ENCODE data around the gene HEATR5A. TPM values are rescaled to one million over a fixed set of nuclear protein-coding genes. Genes with fewer than 3 reads are reported as not detected.

HEATR5A gene
- total and polyA plus RNA-seq, 10 donors, result 4.4 to 52.2 (median 33.3) TPM

- intact Hi-C loops (cut with DNase I; ENCODE audit: low total_unique reads), result no loop called here
- Histone ChIP-seq H3K4me3 (no peak overlapping the region), H3K4me1 (peaks cover 0 to 11% (median 0%) of the 10 kb centered on the region in 6 donors), H3K27ac (no peak overlapping the region), H3K36me3 (peaks cover 0 to 3% (median 0%) of the 10 kb centered on the region in 6 donors), H3K27me3 (replicated peaks in 1 of 7) (no peaks in the 10 kb centered on the region), H3K9me3 (peaks cover 0 to 9% (median 1%) of the 10 kb centered on the region in 8 donors)
- WGBS, 5 donors, result 89 to 96% (median 91%) methylated on average over 4 of the region's 4 CpGs
- TF ChIP-seq CTCF (IDR thresholded peaks at IDR 0.05 in 8 of 11, conservative IDR thresholded peaks at IDR 0.05 in 3 of 11) (no peak), POLR2AphosphoS5 (IDR thresholded peaks at IDR 0.05) (no peak), POLR2A (IDR thresholded peaks at IDR 0.05) (no peak)
- DNase-seq, result no peak
These were observed 132.9 kb downstream of the HEATR5A start for GRCh38 chr14:31287294-31287972.

- 87 to 95% (median 93%) methylated on average over 11 to 12 of the region's 12 CpGs for WGBS, 5 donors
- peaks cover 0 to 11% (median 0%) of the 10 kb centered on the region in 6 donors for H3K4me1 ChIP-seq
These were observed 133.7 kb downstream of the HEATR5A start for GRCh38 chr14:31286456-31287293.

GRCh38 chr14:31283578-31284252, 136.6 kb downstream of the HEATR5A start:
- TF ChIP-seq POLR2AphosphoS5 (IDR thresholded peaks at IDR 0.05), result no peak
- no peak for TF ChIP-seq CTCF (IDR thresholded peaks at IDR 0.05 in 8 of 11, conservative IDR thresholded peaks at IDR 0.05 in 3 of 11)
- no peak for TF ChIP-seq POLR2A (IDR thresholded peaks at IDR 0.05)
- no peaks in the 10 kb centered on the region for H3K27me3 ChIP-seq (replicated peaks in 1 of 7)
- intact Hi-C loops (cut with DNase I; ENCODE audit: low total_unique reads), result no loop called here
- H3K9me3 ChIP-seq, result peaks cover 0 to 17% (median 10%) of the 10 kb centered on the region in 8 donors
- peaks cover 0 to 11% (median 0%) of the 10 kb centered on the region in 6 donors for H3K4me1 ChIP-seq
- peak overlapping the region in 2 of 8 donors; percentile 18 to 39 for H3K27ac ChIP-seq
- DNase-seq, result no peak
- H3K4me3 ChIP-seq, result no peak overlapping the region
- 14 to 25% (median 22%) methylated on average over 3 of the region's 3 CpGs for WGBS, 5 donors
- H3K36me3 ChIP-seq, result no peaks in the 10 kb centered on the region

More at GRCh38 chr14:31286456-31287293, 133.7 kb downstream of the HEATR5A start:
- Histone ChIP-seq H3K27me3 (replicated peaks in 1 of 7) (no peaks in the 10 kb centered on the region), H3K27ac (no peak overlapping the region), H3K9me3 (peaks cover 0 to 9% (median 1%) of the 10 kb centered on the region in 8 donors), H3K4me3 (no peak overlapping the region), H3K36me3 (no peaks in the 10 kb centered on the region)
- TF ChIP-seq POLR2A (IDR thresholded peaks at IDR 0.05), result no peak
- TF ChIP-seq POLR2AphosphoS5 (IDR thresholded peaks at IDR 0.05), result no peak
- TF ChIP-seq CTCF (IDR thresholded peaks at IDR 0.05 in 8 of 11, conservative IDR thresholded peaks at IDR 0.05 in 3 of 11), result peak in 4 of 11 experiments; percentile 8 to 31 (median 17)
- intact Hi-C loops (cut with DNase I; ENCODE audit: low total_unique reads), result no loop called here
- DNase-seq, result no peak
